Bronchial epithelial cell (primary cell): Measurements from ENCODE around the gene C11orf24. TPM values are rescaled to one million over a fixed set of nuclear protein-coding genes. Genes with fewer than 3 reads are reported as not detected.

Source experiments
- DNase-seq: peaks from one replicate; pipeline ENCODE4 v3.0.0-alpha.2; 2010; ENCODE audit warnings: low read depth
- FAIRE-seq: peaks from 2 replicates; lab custom pipeline; 2011; peaks lifted over from hg19 to GRCh38; lab: Jason Lieb, UNC
- H3K27me3 ChIP-seq: 2 replicates; pipeline ENCODE4 v1.5.1; 2011; ENCODE audit warnings: low read length; ENCODE audit not compliant: control insufficient read depth, insufficient read depth
- H3K36me3 ChIP-seq: 2 replicates; pipeline ENCODE4 v1.5.1; 2011; ENCODE audit warnings: low read length; ENCODE audit not compliant: control insufficient read depth, insufficient read depth
- H3K4me3 ChIP-seq: 2 replicates; pipeline ENCODE4 v1.5.1; 2011; ENCODE audit warnings: mild to moderate bottlenecking, low read depth, low read length, control low read depth
- CTCF ChIP-seq: IDR thresholded peaks from 2 replicates; pipeline ENCODE4 v1.5.1; 2011; ENCODE audit warnings: mild to moderate bottlenecking, moderate library complexity, low read length, control low read depth, inconsistent platforms; ENCODE audit not compliant: insufficient read depth, severe bottlenecking
- total RNA-seq: library from RNA; depleted of rRNA; stranded (reverse); fragments of >200 nt; gene quantifications from 2 replicates; pipeline ENCODE4 v1.2.1, GENCODE V29; 2014

The C11orf24 gene
- 13.2 and 18.3 TPM in 2 replicates for total RNA-seq

- no peak for FAIRE-seq
- no peaks in the 10 kb centered on the region for H3K27me3 ChIP-seq
- no peak for TF ChIP-seq CTCF
- peak within 1 kb of the TSS; percentile 98 for H3K4me3 ChIP-seq
- DNase-seq = peak; percentile 78
- peaks cover 8% of the 10 kb centered on the region for H3K36me3 ChIP-seq
Observed at GRCh38 chr11:68271781-68272608, at the start of gene C11orf24. C11orf24 (minus strand) TSS chr11:68271973; CDS start chr11:68263767, 8,206 bp downstream.

- Histone ChIP-seq H3K36me3 (no peaks in the 10 kb centered on the region), H3K27me3 (no peaks in the 10 kb centered on the region), H3K4me3 (no peak overlapping the region)
- DNase-seq (no peak), FAIRE-seq (no peak)
- no peak for TF ChIP-seq CTCF
Observed at GRCh38 chr11:68317147-68317785, 45.5 kb upstream of the C11orf24 start.

GRCh38 chr11:68315171-68315920 lies 43.6 kb upstream of the C11orf24 start:
- no peak for TF ChIP-seq CTCF
- Histone ChIP-seq H3K36me3 (no peaks in the 10 kb centered on the region), H3K4me3 (no peak overlapping the region), H3K27me3 (no peaks in the 10 kb centered on the region)
- DNase-seq (no peak), FAIRE-seq (no peak)

- DNase-seq (peak; percentile 68), FAIRE-seq (no peak)
- H3K36me3 ChIP-seq = no peaks in the 10 kb centered on the region
- H3K27me3 ChIP-seq = no peaks in the 10 kb centered on the region
- H3K4me3 ChIP-seq = peak overlapping the region; percentile 55
- no peak for TF ChIP-seq CTCF
Observed at GRCh38 chr11:68314203-68315170, 42.7 kb upstream of the C11orf24 start.
